GM19238 (cell line): ENCODE results near the gene CDC5L.

ENCODE experiments used
- DNase-seq: peaks from one replicate; pipeline ENCODE4 v3.0.0; 2011; ENCODE audit warnings: low spot score; ENCODE audit not compliant: insufficient read length

CDC5L gene

DNA sequence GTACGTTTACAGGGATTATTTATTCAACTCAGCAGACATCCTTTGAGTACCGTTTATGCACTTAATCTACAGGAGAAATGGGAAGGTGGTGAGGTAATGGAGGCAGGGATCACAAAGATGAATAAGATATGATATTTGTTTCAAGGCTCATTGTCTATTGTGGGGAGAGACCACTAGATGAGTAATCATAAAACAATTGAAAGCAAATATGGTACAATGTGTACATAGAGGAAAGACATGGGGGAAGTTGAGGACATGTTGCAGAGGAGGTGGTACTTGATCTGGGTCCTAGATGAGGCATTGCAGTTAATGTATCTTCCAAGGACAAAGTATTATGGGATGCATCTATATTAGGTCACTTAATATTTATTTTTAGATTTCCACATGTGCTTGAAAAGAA is 13.7 kb upstream of the CDC5L start:
- DNase-seq, result no peak

DNA sequence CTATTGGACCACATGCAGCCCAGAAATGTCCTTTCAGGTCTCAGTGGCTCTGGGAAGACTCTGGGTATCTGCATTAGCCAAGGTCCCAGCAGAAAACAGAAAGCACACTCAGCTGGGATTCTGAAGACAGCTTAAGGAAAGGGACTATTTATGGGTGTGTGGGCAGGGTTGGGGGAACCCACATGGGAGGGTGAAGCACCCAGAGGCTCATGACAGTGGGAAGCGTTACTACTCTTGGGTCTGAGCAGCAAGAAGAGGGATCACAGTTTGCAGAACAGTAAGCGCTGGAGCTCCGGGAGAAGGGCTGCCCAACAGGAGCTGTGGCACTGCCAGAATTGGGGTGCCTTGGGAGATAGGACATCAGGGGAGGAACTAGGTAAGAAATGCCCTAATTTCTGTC is 12.4 kb upstream of the CDC5L start:
- no peak for DNase-seq

DNA sequence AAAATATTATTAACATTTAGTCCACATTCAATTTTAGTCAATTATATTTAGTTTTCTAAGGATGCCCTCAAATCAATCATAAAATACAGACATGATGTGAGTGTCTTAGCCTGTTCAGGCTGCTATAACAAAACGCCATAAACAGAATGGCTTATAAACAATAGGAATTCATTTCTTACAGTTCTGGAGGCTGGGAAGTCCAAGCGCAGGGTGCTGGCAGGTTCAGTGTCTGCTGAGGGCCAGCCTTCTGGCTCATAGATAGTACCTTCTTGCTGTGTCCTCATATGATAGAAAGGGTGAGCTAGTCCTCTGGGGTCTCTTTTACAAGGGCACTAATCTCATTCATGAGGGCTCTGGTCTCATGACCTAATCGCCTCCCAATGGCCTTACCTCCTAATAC is 10.0 kb upstream of the CDC5L start:
- DNase-seq, result no peak

DNA sequence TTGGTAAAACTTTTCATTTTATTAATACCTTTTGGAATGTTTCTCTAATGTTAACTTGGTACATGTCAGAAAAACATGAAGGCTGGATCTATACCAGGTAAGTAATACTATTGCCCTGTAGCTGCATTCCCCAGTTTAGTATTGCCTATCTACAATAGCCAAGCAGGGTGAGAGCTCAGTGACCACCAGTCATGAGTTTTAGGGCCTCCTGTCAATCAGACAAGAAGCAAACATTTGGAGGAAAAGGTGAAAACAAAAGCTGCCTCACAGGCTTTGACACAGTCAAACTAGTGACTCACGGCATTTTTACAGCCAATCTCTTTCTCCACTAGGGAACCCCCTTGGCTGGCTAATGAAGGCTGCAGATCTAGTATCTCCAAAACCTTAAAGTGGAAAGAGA is 9.5 kb upstream of the CDC5L start:
- no peak for DNase-seq

DNA sequence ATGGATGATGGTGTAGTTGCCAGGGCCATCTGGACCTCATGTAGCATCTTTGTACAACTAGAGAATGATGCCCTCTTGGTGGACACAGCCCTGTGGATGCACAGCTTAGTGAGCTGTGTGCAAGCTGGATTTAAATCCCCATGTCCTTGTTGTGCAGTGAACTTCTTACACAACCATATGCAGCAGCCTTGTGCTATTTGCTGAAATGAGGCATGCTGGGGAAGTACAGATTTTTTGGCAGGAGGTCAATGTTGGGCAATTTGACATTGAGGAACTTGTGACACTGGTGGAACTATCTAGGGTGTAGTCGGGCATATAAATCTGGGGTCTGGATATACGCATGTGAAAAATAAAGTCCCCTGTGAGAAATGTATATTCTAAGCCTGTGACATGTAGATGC is 5.8 kb upstream of the CDC5L start:
- DNase-seq, result no peak

DNA sequence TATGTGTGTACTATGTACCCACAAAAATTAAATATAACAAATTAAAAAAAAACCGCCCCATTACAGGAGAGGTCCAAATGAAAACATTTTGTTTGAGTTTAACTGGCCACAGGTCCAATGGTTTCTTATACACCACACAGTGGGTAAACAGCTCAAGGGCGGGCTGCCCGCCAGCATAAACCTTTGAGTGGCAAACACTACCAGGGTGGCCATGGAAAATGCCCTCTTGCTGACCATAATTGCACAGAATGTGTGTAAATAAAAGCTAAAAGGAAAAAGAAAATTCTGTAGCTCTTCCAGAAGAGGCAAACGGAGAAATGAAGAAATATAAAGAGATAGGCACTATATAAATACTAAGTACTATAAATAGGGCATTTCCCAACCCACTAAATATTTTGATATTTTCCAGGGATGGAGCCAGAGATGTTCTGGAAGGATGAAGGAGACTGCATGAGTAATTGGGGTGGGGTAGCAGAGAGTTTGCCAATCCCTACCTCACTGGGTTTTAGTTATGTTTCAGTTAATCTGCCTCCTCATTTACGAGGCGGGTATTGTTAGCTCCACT is 1.1 kb upstream of the CDC5L start:
- DNase-seq, result no peak

DNA sequence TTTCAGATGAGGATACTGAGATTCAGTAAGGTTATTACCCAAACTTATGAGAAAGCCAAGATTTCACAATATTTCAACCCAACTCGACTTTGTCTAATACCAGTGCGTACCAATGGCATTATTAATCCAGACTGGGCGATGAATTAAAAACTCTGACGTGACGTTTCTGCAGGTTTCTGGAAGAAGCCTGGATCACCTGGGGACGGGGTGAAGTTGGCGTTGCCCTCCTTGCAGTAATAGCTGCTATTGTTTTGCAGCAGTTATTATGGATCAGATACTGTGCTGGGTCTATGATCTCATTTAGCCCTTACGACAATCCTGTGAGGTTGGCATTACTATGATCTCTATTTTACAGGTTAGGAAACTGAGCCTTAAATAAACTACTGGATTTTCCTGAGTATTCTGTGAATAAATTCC is 569 bp upstream of the CDC5L start:
- no peak for DNase-seq

DNA sequence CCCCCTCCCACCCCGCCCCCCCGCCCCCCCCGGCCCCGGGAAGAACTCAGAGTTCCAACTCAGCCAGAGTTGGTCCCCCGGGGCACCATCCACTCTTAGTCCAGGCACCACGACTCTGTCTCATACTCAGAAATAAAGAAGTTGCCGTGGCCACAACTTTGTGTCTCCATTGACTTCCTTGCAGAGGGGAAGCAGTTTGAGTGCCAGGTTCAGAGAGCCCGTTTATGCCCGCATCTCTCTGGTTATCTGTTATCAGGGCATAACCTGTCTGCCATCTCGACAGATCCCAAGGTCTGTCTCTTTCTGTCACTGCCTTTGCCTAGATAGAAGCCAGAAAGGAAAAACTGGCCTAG is 605 bp downstream of the CDC5L start:
- DNase-seq, result no peak

DNA sequence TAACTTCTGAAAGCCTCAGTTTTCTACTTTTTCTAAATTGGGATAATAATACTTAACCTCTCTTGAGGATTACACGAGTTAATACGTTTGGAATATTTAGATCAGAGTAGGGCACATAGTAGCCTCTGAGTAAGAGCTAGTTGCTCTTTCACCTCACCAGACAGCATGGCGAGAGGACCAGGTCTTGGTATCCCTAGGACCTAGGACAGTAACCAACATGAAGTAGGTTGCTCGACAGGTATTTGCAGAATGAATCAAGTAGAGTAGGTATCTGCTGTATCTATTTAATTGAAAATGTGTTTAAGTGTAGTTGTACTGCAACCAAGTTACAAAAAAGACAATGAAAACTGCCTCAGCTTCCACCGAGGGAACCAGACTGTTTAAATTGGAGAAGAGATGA is 1.4 kb downstream of the CDC5L start:
- DNase-seq, result no peak

DNA sequence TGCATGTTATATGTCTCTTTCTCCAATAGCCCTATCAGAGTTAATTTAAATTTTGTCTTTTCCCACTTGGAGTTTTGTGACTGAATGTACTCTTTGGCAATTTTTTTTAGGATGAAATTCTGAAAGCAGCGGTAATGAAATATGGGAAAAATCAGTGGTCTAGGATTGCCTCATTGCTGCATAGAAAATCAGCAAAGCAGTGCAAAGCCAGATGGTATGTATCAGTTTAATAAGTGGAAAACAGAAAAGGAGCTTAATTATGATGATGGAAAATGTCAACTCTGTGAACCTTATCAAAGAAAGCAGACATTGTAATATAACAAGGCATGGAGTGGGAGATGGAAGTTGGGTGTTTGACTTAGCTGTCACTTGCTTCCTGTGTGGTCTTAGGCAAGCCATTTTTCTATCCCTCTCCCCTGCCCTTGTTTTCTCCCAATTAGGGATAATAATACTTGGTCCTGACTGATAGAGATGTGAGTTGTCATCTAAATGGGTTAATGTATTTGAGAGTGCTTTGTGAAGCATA is 2.7 kb downstream of the CDC5L start:
- DNase-seq, result no peak

DNA sequence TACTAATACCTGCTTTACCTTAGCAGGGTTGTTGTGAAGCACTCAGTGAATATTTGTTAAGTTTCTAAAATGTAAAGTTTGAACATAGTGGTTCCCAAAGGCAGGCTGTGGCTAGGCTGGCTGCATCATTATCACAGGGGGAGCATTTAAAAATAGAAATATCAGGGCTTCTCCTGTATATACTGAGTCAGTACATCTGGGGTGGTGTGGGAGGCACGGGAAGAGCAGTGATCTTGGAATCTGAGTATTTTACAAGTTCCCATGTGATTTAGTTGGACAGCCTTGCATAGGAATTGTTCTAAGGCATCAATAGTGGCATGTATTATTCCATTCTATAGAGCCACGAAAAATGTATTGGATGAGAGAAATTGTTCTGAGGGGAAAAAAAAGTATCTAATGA is 8.0 kb downstream of the CDC5L start:
- DNase-seq, result no peak

DNA sequence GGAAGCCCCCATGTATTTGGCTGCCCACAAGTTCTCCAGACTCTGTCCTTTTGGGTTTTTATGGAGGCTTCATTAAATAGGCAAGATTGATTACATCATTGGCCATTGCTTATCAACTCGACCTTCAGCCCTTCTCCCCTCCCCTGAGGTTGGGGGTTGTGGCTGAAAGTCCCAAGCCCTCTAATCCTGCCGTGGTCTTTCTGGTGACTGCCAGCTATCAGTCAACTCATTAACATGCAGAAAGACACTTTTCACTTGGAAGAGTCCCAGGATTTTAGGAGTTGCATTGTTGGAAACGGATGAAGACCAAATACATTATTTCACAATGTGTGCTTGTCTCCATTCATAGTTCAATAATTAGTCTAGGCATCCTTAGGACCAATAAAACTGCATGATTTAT is 9.5 kb downstream of the CDC5L start:
- DNase-seq, result no peak

DNA sequence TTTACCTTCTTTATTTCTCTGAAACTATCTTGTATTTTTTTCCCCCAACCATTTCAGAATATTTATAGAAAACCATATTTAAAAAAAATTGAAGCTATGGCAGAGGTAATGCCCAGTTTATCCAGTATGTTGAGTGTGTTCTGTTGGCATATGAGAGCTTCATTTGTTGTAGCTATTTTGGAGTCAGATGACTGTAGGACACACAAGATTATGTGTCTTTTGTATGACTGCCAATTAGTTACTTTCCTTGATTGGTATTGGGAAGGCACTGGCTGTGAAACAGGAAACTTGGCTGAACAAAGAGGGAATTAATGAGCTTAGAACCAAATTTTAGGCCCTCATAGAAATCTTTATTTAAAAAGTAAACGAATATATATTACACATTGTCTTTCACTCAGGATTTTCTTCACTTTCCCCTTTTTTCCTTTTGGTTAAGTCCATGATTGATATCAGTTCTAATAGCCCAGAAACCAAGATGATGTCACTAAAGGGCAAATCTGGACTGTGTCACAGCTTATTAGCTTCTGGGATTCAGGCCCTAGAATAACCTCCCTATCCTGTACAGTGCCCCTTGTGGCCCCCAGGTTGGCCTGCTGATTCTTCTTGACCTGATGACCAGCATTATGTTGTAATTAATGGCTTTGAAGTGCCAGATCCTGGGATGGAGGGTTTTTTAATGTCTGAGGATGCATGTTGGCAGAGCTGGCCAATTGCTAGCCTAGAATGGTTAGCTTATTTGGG is 10.1 kb downstream of the CDC5L start:
- DNase-seq, result no peak

DNA sequence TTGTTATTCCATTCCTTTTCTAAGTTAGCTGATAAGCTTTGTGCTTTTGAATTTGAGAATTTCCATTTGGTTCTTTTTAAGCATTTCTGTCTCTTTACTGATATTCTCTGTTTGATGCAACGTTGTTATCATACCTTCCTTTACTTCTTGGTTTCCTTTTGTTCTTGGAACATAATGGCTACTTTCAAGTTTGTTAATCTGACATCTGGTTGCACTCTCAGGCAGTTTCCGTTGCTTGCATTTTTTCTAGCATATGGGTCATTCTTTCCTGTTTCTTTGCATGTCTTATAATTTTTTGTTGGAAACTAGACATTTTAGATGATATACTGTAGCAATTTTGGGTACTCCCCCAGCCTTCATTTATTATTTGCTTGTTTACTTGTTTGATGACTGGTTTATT is 12.5 kb downstream of the CDC5L start:
- no peak for DNase-seq

DNA sequence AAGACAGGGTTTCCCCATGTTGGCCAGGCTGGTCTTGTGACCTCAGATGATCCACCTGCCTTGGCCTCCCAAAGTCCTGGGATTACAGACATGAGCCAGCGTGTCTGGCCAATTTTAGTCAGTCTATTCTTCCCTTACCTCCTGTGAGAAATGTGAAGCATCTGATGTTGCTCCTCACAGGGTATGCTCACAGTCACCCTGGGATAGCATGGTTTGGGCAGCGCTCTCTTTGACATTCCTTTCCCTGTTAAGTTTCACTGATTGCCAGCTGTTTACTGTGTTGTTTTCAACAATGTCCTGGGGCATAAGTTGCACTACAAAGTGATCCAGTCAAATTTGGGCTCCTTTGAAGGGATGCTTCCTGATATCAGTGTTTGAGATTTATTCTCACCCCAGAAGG is 13.1 kb downstream of the CDC5L start:
- DNase-seq, result no peak

DNA sequence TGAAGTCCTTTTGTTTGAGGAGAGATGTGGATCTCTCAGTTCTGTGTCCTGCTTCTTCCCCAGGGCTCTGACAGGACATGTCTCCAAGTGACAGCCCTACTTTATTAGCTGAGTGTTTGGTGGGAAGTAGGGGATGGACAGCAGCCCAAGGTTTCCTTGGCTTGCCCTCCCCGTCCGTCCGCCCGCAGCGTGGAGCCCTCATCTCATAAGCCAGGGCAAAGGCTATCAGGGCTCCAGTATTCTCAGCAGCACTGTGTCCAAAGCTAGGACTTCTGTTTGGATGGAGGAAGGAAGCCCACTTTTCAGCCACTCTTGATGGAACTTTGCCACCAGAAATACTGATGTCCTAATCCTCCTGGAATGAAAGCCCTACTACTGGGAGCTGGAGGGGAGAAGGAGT is 13.6 kb downstream of the CDC5L start:
- DNase-seq, result no peak

DNA sequence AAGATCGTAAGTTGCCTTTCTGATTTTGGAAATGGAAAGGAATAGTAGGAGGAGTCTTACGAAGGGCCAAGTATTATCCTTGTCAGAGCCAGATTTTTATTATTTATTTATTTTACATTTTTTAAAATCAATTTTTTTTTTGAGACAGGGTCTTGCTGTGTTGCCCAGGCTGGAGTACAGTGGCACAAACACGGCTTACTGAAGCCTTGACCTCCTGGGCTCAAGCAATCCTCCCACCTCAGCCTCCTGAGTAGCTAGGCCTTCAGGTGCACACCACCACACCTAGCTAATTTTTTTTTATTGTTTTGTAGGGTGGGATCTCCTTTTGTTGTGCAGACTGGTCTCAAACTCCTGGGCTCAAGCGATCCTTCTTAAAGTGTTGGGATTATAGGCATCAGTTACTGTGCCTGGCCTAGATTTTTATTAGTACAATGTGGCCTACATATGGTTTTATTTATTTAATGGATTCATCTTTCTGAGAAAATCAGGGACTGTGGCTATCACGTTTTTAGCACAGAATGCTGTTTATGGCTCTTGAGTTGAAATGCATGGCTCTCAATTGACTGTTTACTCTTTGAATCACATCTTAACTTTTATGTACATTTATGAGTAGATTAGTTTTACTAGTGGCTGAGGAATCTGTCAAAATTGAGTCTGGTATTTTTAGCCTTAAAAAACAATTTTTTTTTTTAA is 16.7 kb downstream of the CDC5L start:
- no peak for DNase-seq

DNA sequence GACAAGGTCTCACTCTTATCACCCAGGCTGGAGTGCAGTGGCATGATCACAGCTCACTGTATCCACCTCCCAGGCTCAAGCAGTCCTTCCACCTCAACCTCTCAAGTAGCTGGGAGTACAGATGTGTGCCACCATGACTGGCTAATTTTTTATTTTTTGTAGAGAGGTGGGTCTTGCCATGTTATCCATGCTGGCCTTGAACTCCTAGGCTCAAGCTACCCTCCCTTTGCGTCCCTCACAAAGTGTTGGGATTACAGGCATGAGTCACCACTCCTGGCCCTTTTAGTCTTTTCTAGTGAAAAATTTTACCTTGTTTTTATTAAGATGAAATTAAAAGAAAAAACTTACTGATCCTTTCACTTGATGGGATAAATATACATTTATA is 17.2 kb downstream of the CDC5L start:
- DNase-seq, result no peak

DNA sequence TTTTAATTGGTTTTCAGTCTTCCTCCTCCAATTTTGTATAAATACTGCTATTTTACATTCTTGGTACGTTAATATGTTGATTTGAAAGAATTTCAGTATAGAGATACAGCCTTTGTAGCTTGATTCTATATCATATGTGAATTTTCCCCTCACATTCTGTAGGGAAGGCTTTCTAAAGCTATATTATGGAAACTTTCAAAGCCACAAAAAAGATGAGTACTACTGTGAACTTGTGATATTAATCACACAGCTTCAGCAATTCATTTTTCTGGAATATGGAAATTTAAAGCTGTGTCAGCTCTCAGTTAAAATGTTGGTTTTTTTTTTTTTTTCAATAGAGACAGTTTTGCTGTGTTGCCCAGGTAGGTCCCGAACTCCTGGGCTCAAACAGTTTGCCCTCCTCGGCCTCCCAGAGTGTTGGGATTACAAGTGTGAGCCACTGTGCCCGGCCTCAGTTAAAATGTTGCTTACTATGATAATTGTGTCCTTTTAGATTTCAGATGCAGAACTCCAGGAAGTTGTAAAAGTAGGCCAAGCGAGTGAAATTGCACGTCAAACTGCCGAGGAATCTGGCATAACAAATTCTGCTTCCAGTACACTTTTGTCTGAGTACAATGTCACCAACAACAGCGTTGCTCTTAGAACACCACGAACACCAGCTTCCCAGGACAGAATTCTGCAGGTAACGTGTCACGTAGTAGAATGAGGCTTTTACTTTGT is 20.6 kb downstream of the CDC5L start:
- DNase-seq, result no peak

DNA sequence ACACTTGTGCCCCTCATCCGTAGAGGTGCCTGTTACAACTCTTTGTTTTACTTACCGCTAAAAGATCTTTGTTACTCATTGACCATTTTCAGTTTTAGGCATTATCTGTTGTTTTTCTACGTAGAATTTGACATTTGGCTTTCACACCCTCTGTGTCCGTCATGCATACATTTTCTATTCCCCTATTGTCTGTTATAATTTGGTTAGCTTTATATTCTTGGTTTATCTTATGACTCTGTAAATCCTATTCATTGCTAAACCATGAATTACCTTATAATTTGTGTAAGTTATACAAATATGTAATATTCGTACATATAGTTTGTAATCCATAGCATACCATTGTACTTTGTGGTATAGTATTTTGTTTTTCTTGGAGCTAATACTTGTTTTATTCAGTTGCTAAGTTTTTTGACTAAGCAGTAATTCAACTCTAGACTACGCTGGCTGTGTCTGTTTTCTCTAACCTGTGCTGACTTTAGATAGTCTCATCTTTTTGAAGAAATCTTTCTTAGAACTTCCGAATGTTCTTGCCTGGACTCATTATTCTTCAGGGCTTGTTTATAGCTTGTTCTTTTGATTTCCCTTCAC is 21.8 kb downstream of the CDC5L start:
- DNase-seq, result no peak

DNA sequence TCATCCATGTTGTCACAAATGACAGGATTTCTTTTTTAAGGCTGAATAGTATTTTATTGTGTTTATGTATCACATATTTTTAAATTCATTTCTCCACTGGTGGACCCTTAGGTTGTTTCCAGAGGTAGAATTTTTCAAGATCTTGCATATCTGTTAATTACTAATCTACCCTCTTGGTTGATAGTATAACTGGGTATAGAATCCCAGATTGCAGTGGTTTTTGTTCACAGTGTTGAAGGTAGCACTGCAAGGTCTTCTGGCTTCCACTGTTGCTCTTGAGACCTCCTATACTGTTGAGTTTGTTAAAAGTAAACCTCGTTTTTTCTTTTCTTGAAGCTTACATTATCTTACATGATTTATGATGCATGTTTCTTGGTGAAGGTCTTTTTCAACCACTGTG is 22.9 kb downstream of the CDC5L start:
- no peak for DNase-seq

DNA sequence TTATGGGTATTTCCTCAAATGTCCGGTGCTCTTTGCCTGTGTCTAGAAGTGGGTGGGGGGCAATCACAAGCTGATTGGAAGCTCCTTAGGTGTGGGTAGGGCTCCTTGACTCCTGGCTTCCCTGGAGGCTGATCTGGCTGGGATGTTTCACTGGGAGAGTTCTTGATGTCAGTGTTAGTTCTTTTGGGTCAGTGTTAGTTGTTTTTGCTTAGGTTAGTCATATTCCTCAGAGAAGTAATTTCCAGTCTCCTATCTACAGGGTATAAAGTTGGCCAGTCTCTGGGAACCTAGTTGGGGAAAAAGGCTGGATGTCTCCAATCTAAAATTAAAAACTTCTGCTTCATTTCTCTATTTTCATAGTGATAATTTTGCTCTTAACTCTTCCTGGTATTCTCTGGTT is 23.6 kb downstream of the CDC5L start:
- no peak for DNase-seq
